Nasal cavity respiratory epithelium epithelial cell of viscerocranial mucosa (primary cell): ENCODE measurements around the gene SEM1. TPM values are rescaled to one million over a fixed set of nuclear protein-coding genes. Genes with fewer than 3 reads are reported as not detected.

Experiments
- total RNA-seq: library from RNA; depleted of rRNA; stranded (reverse); fragments of >200 nt; gene quantifications from 2 replicates; pipeline ENCODE4 v1.2.3, GENCODE V29; 2014

Gene SEM1
- 39.0 and 91.1 TPM in 2 replicates for total RNA-seq

DNA sequence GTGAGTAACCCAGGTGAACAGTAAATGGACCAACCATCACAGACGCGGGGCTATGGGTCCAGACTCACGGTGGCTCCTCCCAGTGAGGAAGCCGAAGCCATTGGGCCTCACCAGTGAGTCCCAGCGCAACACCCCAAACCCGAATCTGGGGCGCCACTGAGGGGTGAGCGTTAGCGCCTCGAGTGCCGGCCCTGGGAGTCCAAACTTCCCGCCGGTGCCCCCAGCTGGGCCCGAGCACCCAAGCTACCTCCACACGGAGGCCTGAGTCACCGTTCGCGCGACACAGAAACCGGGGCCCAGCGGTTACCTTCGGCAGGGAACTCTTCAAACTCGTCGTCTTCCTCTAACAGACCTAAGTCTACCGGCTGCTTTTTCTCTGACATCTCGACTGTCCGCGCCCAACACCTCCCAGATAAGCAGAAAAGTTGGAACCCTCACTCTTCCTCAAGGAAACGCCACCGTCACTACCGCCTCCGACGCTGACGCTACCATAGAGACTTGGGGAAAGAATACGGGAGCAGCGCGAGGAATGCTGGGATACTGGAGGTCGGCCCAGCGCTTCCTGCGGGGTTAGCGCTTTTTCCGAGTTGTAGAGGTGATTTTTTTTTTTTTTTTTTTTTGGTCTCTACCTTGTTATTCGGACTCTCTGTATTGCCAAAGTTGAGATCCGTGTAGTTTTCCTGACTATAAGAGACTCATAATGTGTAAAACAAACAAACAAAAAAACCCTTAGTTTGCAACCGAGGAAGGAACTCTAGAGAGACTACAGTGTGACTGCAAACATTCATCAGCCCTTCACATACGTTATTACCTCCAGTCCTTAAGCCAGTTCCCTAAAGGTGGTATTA lies at the start of gene SEM1:
SEM1 (minus strand) TSS at position 466 of the 848 bp plus-strand sequence; CDS start at position 383, 83 bp downstream.

